Stimulated activated CD4-positive, alpha-beta T cell treated with anti-CD3 and anti-CD28 coated beads, Interleukin-2, amount 100 ng/mL, for 24 hours (primary cell): Measurements from ENCODE around the gene METTL24.
"Not testable (repeated sequence)": the region's sequence is repeated elsewhere in the genome, so short reads cannot be mapped to it uniquely, and the experiment has no call there.

Source experiments
- DNase-seq, 2 donors: peaks; one replicate each; pipeline ENCODE4 v3.0.0-alpha.2; 2020

The METTL24 gene

GRCh38 chr6:110360676-110361075 lies 2.5 kb upstream of the METTL24 start:
- DNase-seq: no peak

- DNase-seq: no peak
Observed at GRCh38 chr6:110359556-110359955, 1.4 kb upstream of the METTL24 start.

- no peak for DNase-seq
Observed at GRCh38 chr6:110358553-110359160, 508 bp upstream of the METTL24 start.

- no peak for DNase-seq
Observed at GRCh38 chr6:110357298-110357663, 868 bp downstream of the METTL24 start.

- no peak for DNase-seq
Observed at GRCh38 chr6:110356778-110357177, 1.4 kb downstream of the METTL24 start.

GRCh38 chr6:110355727-110356126 lies 2.4 kb downstream of the METTL24 start:
- DNase-seq: no peak

- DNase-seq: no peak
Observed at GRCh38 chr6:110355022-110355421, 3.1 kb downstream of the METTL24 start.

- no peak for DNase-seq
Observed at GRCh38 chr6:110354153-110354552, 4.0 kb downstream of the METTL24 start.

GRCh38 chr6:110353457-110354001 lies 4.6 kb downstream of the METTL24 start:
- DNase-seq: no peak

GRCh38 chr6:110352563-110353262 lies 5.4 kb downstream of the METTL24 start:
- no peak for DNase-seq

GRCh38 chr6:110351986-110352385 lies 6.2 kb downstream of the METTL24 start:
- DNase-seq: no peak

- no peak for DNase-seq
Observed at GRCh38 chr6:110351546-110351945, 6.6 kb downstream of the METTL24 start.

- not testable (repeated sequence) for DNase-seq
Observed at GRCh38 chr6:110350593-110350992, 7.6 kb downstream of the METTL24 start.

GRCh38 chr6:110348961-110349690 lies 9.0 kb downstream of the METTL24 start:
- no peak for DNase-seq

- DNase-seq: no peak
Observed at GRCh38 chr6:110345025-110345424, 13.1 kb downstream of the METTL24 start.

GRCh38 chr6:110342759-110343158 lies 15.4 kb downstream of the METTL24 start:
- DNase-seq: no peak

GRCh38 chr6:110341663-110342596 lies 16.2 kb downstream of the METTL24 start:
- DNase-seq: no peak

- no peak for DNase-seq
Observed at GRCh38 chr6:110341067-110341466, 17.1 kb downstream of the METTL24 start.

- no peak for DNase-seq
Observed at GRCh38 chr6:110340392-110340965, 17.7 kb downstream of the METTL24 start.

GRCh38 chr6:110338820-110339470 lies 19.2 kb downstream of the METTL24 start:
- no peak for DNase-seq

GRCh38 chr6:110337486-110337885 lies 20.7 kb downstream of the METTL24 start:
- no peak for DNase-seq
